ENCODE results near the gene HOXD11.

The HOXD11 gene

GRCh38 chr2:176136374-176137251 is 29.5 kb downstream of the HOXD11 start:
- DNase-seq: no peak

DNA sequence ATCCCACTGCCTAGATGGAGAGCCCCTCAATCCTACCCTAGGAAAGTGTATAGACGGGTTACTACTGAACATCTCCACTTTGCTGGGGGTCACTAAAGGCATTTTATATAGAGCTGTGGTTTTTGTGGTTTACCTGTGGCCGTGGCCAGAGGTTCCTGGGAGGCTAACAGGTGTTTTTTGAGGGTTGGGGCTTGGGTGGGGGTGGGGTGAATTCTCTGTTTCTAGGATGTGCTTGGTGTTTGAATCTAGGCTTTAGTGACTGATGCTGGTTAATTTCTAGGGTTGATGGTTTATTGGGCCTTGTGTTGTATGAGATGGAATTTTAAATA is 30.1 kb downstream of the HOXD11 start:
- no peak for DNase-seq

DNA sequence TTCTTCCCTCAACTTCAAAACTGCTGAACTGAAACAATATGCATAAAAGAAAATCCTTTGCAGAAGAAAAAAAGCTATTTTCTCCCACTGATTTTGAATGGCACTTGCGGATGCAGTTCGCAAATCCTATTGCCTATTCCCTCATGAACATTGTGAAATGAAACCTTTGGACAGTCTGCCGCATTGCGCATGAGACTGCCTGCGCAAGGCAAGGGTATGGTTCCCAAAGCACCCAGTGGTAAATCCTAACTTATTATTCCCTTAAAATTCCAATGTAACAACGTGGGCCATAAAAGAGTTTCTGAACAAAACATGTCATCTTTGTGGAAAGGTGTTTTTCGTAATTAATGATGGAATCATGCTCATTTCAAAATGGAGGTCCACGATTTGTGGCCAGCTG is 30.8 kb downstream of the HOXD11 start:
- DNase-seq: no peak

DNA sequence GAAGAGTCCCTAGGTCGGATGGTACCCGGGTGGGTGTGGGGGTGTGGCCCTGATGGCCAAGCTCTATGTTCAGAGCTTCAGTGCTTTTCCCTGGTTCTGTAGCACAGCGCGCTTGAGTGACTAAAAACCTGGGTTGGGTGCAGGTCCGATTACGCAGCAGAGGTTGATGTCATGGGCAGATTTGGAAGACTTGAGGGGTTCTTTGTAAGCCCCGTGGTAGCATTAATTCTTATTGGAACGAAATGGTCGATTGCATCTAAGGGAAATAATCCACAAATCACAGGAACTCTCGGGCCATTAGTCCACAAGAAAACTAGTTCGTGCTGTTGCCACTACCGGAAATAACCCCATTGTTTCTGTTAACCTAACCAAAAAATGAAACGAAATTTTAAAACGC is 31.4 kb downstream of the HOXD11 start:
- no peak for DNase-seq

GRCh38 chr2:176138923-176139660 is 32.0 kb downstream of the HOXD11 start:
- no peak for DNase-seq

DNA sequence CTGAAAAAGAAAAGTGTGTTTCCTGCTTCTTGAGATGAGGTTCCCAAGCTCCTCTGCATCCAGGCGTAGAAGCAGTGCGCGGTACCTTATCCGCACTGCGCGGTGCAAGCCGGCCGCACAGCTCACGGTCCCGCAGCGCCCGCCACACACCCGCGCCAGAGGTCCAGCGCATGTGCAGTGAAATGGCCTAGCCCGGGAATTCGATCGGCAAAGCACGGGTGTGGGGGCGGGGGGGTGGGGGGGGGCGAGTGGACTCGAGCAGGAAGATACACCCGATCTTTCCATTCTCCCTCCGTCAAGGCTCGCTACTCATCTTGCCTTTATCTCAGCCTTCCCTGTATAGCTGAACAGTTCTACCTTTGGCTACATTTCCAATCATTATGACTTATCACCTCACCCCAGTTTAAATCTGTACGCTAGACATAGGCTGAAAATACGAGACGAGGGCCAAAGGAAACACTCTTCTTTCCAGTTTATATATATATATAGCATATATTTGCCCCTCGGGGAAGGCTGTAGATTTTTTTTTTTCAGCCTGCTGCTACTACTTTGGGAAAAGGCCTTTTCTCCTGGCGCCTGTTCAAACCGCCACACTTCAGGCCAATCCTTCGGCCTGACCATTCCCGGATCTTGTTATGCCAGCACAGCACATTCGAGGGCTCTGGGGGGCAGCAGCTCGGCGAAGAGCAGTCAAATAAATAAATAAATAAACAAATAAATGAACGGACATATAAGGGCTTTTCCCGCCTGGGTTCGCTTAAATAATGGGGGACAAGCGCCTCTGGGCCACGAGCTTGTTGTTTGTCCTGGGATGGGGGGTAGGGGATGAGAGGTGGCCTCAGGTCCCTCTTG is 32.8 kb downstream of the HOXD11 start:
- no peak for DNase-seq

- peak; percentile 54 for DNase-seq
Measured at GRCh38 chr2:176140513-176141317, 33.6 kb downstream of the HOXD11 start.

- no peak for DNase-seq
Measured at GRCh38 chr2:176142281-176142680, 35.2 kb downstream of the HOXD11 start.

- no peak for DNase-seq
Measured at GRCh38 chr2:176145085-176145969, 38.2 kb downstream of the HOXD11 start.

GRCh38 chr2:176146101-176146500 is 39.0 kb downstream of the HOXD11 start:
- no peak for DNase-seq

- DNase-seq: no peak
Measured at GRCh38 chr2:176146645-176147044, 39.6 kb downstream of the HOXD11 start.

- no peak for DNase-seq
Measured at GRCh38 chr2:176147210-176147799, 40.2 kb downstream of the HOXD11 start.

DNA sequence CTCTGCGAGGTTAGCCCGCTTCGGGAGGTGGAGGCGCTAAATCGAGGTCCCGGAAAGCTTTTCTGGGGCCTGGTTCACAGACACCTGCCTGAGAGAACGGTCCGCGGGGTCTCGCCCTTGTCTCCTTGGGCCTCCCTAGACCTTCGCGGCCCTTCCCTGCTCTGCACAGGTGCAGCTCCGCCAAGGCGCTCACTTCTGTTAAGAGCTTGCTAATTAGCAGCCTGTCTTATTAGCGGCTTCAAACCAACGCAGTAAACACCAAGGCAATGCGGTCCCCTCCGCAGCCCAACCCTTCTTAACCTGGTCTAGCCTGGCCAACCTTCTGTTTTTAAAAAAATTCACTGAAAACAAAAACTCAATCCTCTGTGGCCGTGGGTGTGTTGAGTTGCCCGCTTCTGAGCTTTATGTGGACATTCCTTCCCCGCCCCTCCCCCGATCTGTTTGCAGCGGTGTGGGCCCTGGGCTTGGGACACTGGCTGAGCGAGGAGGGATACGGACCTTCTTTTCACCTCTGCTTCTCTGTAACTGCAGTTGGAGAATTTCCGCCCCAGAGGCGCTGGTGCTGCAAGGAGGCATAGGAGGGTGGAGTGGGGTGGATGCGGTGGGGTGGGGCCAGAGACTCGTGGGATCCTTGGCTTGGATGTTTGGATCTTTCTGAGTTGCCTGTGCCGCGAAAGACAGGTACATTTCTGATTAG is 40.9 kb downstream of the HOXD11 start:
- no peak for DNase-seq

DNA sequence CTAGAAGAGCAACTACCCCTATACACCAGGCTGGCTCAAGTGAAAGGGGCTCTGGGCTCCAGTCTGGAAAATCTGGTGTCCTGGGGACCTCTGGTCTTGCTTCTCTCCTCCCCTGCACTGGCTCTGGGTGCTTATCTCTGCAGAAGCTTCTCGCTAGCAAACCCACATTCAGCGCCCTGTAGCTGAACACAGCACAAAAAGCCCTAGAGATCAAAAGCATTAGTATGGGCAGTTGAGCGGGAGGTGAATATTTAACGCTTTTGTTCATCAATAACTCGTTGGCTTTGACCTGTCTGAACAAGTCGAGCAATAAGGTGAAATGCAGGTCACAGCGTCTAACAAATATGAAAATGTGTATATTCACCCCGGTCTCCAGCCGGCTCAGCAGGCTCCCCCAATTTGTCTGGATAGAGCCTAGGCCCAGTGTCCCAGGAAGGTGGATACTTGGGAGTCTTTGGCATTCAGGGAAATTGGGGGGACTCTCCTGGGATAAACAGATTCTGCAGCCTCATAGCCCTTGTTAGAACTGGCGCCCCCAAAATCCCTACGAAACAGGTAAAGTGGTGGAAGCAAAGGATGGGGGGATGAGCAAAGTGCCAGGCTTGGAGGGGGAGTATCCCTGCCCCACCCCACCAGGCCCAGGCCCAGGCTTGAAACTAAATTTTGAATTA is 41.8 kb downstream of the HOXD11 start:
- no peak for DNase-seq

DNA sequence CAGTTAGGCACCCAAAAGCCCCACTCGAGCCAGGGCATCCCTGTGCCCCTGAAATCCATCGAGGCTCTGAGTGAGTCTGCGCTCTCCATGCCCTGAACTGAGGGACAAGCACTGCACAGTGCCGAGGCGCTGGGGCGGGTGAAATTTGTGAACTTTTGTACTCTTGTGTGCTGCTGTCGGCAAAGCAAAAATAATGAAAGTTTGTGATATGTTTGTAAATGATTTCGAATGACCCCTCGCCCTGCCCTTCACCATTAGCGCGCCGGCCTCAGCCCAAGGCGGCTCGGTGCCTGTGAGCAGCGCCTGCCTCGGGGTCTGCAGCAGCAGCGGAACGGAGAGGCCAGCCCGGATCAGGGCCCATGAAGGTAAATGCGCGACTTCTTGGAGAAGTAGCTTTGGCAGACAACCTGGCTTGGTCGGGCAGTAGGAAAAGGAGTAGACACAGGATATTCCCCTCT is 42.4 kb downstream of the HOXD11 start:
- no peak for DNase-seq

- DNase-seq: no peak
Measured at GRCh38 chr2:176149939-176150583, 43.0 kb downstream of the HOXD11 start.

DNA sequence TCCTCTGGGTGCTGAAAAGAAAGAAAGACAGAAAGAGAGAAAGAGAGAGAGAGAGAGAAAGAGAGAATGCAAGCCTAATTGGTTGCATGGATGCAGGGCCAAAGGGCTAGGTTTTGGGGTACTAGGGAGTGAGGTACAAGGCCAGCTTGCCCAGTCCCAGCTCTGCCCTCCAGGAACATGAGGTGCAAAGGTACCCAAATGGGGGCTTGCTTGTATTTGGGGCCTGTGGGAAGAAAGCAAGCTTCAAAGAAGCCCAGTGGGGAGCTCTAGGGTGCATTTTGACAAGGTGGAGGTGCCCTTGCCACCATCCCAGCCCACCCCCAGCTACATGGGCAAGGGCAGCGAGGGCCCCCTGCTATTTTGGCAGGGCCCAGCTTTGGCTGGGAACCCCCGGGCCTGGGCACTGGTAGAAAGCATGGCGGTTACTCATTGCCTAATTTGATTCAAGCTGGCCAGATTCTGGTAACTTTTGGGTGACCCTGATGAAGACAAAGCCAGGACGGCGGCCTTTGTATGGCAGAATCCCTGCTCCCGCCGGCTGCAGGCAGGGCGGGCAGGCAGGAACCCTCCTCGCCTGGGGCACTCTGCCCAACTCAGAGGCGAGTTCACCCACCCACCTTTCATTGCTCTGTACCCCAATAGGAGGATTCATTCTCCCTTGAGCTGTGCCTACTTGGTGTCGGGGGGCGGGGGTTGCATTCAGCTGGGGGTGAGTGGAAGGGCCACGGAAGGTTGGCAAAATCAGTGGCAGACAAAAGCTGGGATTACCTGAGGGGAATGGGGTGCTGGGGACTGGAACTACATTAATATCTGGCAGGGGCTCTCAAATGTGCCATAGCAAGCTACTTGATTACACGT is 43.7 kb downstream of the HOXD11 start:
- DNase-seq: no peak

Data from CD4-positive, alpha-beta T cell treated with Interleukin-6 for 4 hours (primary cell).